ENCODE results near the gene KLHL5.

- TF ChIP-seq ZFX (IDR thresholded peaks at IDR 0.05) (no peak), CTCF (conservative IDR thresholded peaks at IDR 0.05) (no peak)
Observed at GRCh38 chr4:39045827-39046221, 16.2 kb upstream of the KLHL5 start.
